ENCODE results near the gene RFPL4A. TPM values are rescaled to one million over a fixed set of nuclear protein-coding genes. Genes with fewer than 3 reads are reported as not detected.

RFPL4A gene
- total RNA-seq, 2 experiments from 2014 or later = not detected

Other genes with a start within 250 kb of the RFPL4A start
- gene SBK2, start 222.0 kb upstream of the RFPL4A start, total RNA-seq = not detected
- not detected for gene SBK3, start 213.6 kb upstream of the RFPL4A start, total RNA-seq
- 10 to 100 TPM; 10.1 to 10.4 TPM for gene ZNF579, start 178.2 kb upstream of the RFPL4A start, total RNA-seq
- gene FIZ1, start 159.6 kb upstream of the RFPL4A start, total RNA-seq = 10 to 100 TPM; 16.0 to 18.4 TPM
- gene ZNF524, start 158.8 kb upstream of the RFPL4A start, total RNA-seq = 10 to 100 TPM; 25.2 to 26.6 TPM
- 10 to 100 TPM; 18.3 to 18.6 TPM for gene ZNF865, start 153.4 kb upstream of the RFPL4A start, total RNA-seq
- 1 to 10 TPM; 6.3 to 7.6 TPM for gene ZNF784, start 134.5 kb upstream of the RFPL4A start, total RNA-seq
- gene ZNF580, start 118.1 kb upstream of the RFPL4A start, total RNA-seq = 10 to 100 TPM; 56.6 to 59.8 TPM
- 10 to 100 TPM; 28.6 to 31.7 TPM for gene ZNF581, start 115.4 kb upstream of the RFPL4A start, total RNA-seq
- gene CCDC106, start 110.9 kb upstream of the RFPL4A start, total RNA-seq = 10 to 100 TPM; 12.1 to 13.4 TPM
- 100 to 1,000 TPM; 257 to 267 TPM for gene U2AF2, start 104.1 kb upstream of the RFPL4A start, total RNA-seq
- 10 to 100 TPM; 55.3 to 58.2 TPM for gene EPN1, start 83.9 kb upstream of the RFPL4A start, total RNA-seq
- not detected for gene NLRP9, start 20.7 kb upstream of the RFPL4A start, total RNA-seq
- gene RFPL4AL1, start 10.0 kb downstream of the RFPL4A start, total RNA-seq = not detected
- not detected for gene NLRP11, start 72.9 kb downstream of the RFPL4A start, total RNA-seq
- not detected for gene NLRP4, start 77.4 kb downstream of the RFPL4A start, total RNA-seq
- gene NLRP13, start 173.2 kb downstream of the RFPL4A start, total RNA-seq = not detected
- gene NLRP8, start 188.7 kb downstream of the RFPL4A start, total RNA-seq = not detected
- gene NLRP5, start 227.7 kb downstream of the RFPL4A start, total RNA-seq = not detected

All from activated naive CD8-positive, alpha-beta T cell treated with anti-CD3 and anti-CD28 coated beads, Interleukin-2, amount 10 ng/mL, durations not matched to agents 7 days and 5 days (primary cell).